Kidney (tissue), 14 donors: ENCODE data around the gene MAP1LC3B. TPM values are rescaled to one million over a fixed set of nuclear protein-coding genes. Genes with fewer than 3 reads are reported as not detected.
"Not testable (repeated sequence)": the region's sequence is repeated elsewhere in the genome, so short reads cannot be mapped to it uniquely, and the experiment has no call there.

Source experiments
- DNase-seq, 5 donors: peaks; one replicate each; pipeline ENCODE4 v3.0.0-alpha.2; 2013 to 2020
- FAIRE-seq: peaks from 2 replicates; lab custom pipeline; 2012; peaks lifted over from hg19 to GRCh38; lab: Jason Lieb, UNC
- H3K27ac ChIP-seq, 2 donors: one replicate each; pipeline ENCODE4 v1.7.0; 2013; ENCODE audit warnings: low read depth in 2 of 2, low read length in 2 of 2, inconsistent platforms in 1 of 2
- H3K27me3 ChIP-seq: one replicate; pipeline ENCODE4 v1.7.1; 2013; ENCODE audit warnings: low read length, inconsistent platforms; ENCODE audit not compliant: control insufficient read depth, insufficient read depth
- H3K36me3 ChIP-seq, 3 donors: one replicate each; pipeline versions ENCODE4 v1.7.0 to v1.7.1; 2013; ENCODE audit warnings: low read length in 3 of 3, control low read depth in 1 of 3, inconsistent platforms in 1 of 3; ENCODE audit not compliant: insufficient read depth in 3 of 3, control insufficient read depth in 2 of 3
- H3K4me1 ChIP-seq, 3 donors: one replicate each; pipeline versions ENCODE4 v1.7.0 to v1.7.1; 2013; ENCODE audit warnings: low read length in 3 of 3, inconsistent platforms in 1 of 3, low read depth in 1 of 3; ENCODE audit not compliant: control insufficient read depth in 2 of 3, insufficient read depth in 2 of 3
- H3K4me3 ChIP-seq, 3 donors: one replicate each; pipeline versions ENCODE4 v1.7.0 to v1.8.1; 2013; ENCODE audit warnings: low read length in 3 of 3, control low read depth in 1 of 3, inconsistent platforms in 1 of 3
- H3K9ac ChIP-seq, 3 donors: one replicate each; pipeline versions ENCODE4 v1.7.0 to v1.7.1; 2013; ENCODE audit warnings: low read length in 3 of 3, control low read depth in 1 of 3, inconsistent platforms in 1 of 3
- H3K9me3 ChIP-seq, 3 donors: one replicate each; pipeline versions ENCODE4 v1.7.0 to v1.7.1; 2013; ENCODE audit warnings: low read length in 3 of 3, control low read depth in 1 of 3, inconsistent platforms in 1 of 3; ENCODE audit not compliant: control insufficient read depth in 2 of 3, insufficient read depth in 1 of 3
- intact Hi-C: fragments of 100-400 bp; cut with DNase I; formaldehyde crosslinking; loops from one replicate; pipeline ENCODE4 v1.11.1; 2022
- polyA plus RNA-seq: library from polyadenylated mRNA; stranded (reverse); fragments of 350-450 nt; fragmentation: Illumina TruSeq; extraction: RNeasy Lipid Tissue Mini Kit (QIAGEN cat#74804); gene quantifications from one replicate; pipeline ENCODE4 v1.2.3, GENCODE V29; 2014; ENCODE audit warnings: low read depth, low replicate concordance; ENCODE audit not compliant: insufficient read depth
- total RNA-seq: library from RNA; stranded (reverse); fragmentation: NEBNext Ultra II Directional; extraction: Animal tissue kit (Norgen Biotek cat#: 25700); gene quantifications from one replicate; pipeline ENCODE4 v1.2.1, GENCODE V29; 2021
- TF ChIP-seq, protein P1 (sequence below): IDR thresholded peaks from 3 replicates; pipeline ENCODE4 v1.5.1; 2012; ENCODE audit warnings: mild to moderate bottlenecking, moderate library complexity, borderline replicate concordance; ENCODE audit not compliant: insufficient read depth; ENCODE audit errors: extremely low read depth
- donor health status: control.
- donor health status: control.
- donor health status: control.
- donor health status: control.
- donor health status: control.
- donor health status: DM: yes; HTN: yes; CAD: no.
- donor health status: Normal renal cell carcinoma (clear cell type).

The MAP1LC3B gene
- total and polyA plus RNA-seq, 2 donors from 2014 or later, result 57.1 to 70.3 TPM

DNA sequence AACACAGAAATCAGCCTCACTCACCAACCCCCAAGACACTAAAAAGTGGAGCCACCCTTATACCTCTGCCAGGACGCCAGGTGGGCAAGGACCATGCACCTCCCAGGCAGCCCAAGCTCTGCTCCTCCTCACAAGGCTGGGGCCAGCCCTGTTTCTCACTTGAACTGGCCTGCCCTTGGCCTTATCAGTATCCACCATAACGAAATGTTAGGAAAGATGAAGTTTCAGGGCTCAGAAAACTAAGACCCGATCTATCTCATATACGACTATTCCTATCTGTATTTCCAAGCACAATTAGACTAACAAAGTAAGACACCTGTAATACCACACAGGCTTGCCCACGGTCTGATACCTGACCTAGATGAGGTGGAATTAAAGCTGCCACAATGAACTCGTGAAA is 15.5 kb upstream of the MAP1LC3B start:
- peaks cover 4 to 10% (median 4%) of the 10 kb centered on the region in 3 donors for H3K4me1 ChIP-seq
- TF ChIP-seq, protein P1, sequence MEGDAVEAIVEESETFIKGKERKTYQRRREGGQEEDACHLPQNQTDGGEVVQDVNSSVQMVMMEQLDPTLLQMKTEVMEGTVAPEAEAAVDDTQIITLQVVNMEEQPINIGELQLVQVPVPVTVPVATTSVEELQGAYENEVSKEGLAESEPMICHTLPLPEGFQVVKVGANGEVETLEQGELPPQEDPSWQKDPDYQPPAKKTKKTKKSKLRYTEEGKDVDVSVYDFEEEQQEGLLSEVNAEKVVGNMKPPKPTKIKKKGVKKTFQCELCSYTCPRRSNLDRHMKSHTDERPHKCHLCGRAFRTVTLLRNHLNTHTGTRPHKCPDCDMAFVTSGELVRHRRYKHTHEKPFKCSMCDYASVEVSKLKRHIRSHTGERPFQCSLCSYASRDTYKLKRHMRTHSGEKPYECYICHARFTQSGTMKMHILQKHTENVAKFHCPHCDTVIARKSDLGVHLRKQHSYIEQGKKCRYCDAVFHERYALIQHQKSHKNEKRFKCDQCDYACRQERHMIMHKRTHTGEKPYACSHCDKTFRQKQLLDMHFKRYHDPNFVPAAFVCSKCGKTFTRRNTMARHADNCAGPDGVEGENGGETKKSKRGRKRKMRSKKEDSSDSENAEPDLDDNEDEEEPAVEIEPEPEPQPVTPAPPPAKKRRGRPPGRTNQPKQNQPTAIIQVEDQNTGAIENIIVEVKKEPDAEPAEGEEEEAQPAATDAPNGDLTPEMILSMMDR, result no peak
- H3K4me3 ChIP-seq, result no peak overlapping the region
- H3K9ac ChIP-seq, result no peak overlapping the region
- no peak overlapping the region for H3K27ac ChIP-seq
- no peaks in the 10 kb centered on the region for H3K36me3 ChIP-seq
- H3K27me3 ChIP-seq, result no peaks in the 10 kb centered on the region
- intact Hi-C loops, result loop anchor here (10.0 kb wide), 1 partner anchor 52 kb away; no protein-coding TSS in a partner anchor
- no peak for FAIRE-seq
- DNase-seq, result no peak
- no peaks in the 10 kb centered on the region for H3K9me3 ChIP-seq

DNA sequence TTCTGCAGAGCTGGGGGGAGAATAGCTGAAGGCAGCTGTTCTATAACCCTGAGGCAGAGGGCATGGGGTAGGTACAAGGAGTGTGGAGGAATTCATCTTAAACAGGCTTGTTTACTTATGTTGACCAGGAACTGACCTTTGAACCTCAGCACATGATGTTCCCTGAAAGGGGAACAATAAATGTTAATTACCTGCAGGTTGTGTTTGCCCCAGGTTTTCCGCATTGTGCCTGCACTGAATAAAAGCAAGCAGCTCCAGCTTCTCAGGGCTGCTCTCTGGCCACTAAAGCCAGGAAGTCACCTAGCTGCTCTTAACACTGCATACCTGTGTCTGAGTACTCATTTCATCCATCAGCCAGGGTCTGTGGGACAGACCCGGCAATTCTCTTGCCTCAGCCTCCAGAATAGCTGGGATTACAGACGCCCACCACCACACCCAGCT is 12.8 kb upstream of the MAP1LC3B start:
- peaks cover 7 to 17% (median 8%) of the 10 kb centered on the region in 3 donors for H3K4me1 ChIP-seq
- not testable (repeated sequence) for H3K27me3 ChIP-seq, H3K27ac ChIP-seq, H3K4me3 ChIP-seq, FAIRE-seq, H3K9ac ChIP-seq, H3K36me3 ChIP-seq, H3K9me3 ChIP-seq
- peak in 1 of 5 donors; percentile 16 for DNase-seq
- intact Hi-C loops, result loop anchor here (10.0 kb wide), 1 partner anchor 55 kb away; no protein-coding TSS in a partner anchor

DNA sequence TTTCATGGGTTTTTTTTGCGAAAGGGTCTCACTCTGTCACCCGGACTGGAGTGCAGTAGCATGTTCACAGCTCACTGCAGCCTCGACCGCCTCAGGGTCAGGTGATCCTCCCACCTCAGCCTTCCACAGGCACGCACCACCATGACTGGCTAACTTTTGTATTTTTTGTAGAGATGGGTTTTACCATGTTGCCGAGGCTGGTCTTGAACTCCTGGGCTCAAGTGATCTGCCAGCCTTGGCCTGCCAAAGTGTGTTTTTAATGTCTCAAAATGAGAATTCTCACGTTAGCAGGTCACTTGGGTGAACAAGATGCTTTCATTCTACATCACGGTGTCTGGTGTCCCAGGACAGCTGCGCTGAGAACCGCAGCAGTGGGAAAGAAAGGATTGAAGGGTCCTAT is 11.7 kb upstream of the MAP1LC3B start:
- H3K4me1 ChIP-seq, result peaks cover 8 to 17% (median 9%) of the 10 kb centered on the region in 3 donors
- no peak overlapping the region for H3K4me3 ChIP-seq
- no peaks in the 10 kb centered on the region for H3K9me3 ChIP-seq
- no peak overlapping the region for H3K27ac ChIP-seq
- no peak overlapping the region for H3K9ac ChIP-seq
- H3K36me3 ChIP-seq, result no peaks in the 10 kb centered on the region
- DNase-seq (no peak), FAIRE-seq (no peak)
- intact Hi-C loops, result no loop called here
- TF ChIP-seq, protein P1, result no peak
- no peaks in the 10 kb centered on the region for H3K27me3 ChIP-seq

DNA sequence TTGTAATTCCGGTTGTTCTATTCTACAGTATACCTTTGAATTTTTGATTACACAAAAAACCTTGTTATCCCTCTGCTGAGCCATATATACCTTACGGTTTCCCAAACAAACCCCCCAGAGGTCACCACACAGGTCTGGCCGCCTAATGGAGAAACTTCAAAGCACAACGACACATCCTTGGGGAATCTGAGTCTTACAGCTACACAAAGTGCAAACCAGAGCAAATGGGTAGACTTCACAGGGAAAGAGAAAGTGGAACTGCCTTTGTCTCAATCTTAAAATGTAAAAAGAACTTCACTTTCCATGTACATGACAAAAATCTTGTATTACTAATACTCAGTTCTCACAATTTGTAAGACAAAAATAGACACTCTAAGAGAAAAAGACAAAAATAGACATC is 11.3 kb upstream of the MAP1LC3B start:
- Histone ChIP-seq H3K27me3 (no peaks in the 10 kb centered on the region), H3K27ac (peak overlapping the region in 1 of 2 donors; percentile 47), H3K4me1 (peaks cover 6 to 17% (median 8%) of the 10 kb centered on the region in 3 donors), H3K4me3 (peak overlapping the region in 2 of 3 donors; percentile 43 to 74), H3K36me3 (no peaks in the 10 kb centered on the region), H3K9ac (no peak overlapping the region), H3K9me3 (no peaks in the 10 kb centered on the region)
- TF ChIP-seq, protein P1, result no peak
- intact Hi-C loops, result no loop called here
- DNase-seq (peak in 2 of 5 donors; percentile 14 to 25), FAIRE-seq (no peak)
